ENCODE data around the gene BAG5. TPM values are rescaled to one million over a fixed set of nuclear protein-coding genes. Genes with fewer than 3 reads are reported as not detected.
A peak's percentile ranks its signal among the peaks of the same experiment; 100 is the strongest.

The BAG5 gene
- total and polyA plus RNA-seq, 2 of the 8 experiments (the other 6 are each of a cell fraction or from before 2014, with no cell fraction given), result 7.4 to 29.5 TPM

DNA sequence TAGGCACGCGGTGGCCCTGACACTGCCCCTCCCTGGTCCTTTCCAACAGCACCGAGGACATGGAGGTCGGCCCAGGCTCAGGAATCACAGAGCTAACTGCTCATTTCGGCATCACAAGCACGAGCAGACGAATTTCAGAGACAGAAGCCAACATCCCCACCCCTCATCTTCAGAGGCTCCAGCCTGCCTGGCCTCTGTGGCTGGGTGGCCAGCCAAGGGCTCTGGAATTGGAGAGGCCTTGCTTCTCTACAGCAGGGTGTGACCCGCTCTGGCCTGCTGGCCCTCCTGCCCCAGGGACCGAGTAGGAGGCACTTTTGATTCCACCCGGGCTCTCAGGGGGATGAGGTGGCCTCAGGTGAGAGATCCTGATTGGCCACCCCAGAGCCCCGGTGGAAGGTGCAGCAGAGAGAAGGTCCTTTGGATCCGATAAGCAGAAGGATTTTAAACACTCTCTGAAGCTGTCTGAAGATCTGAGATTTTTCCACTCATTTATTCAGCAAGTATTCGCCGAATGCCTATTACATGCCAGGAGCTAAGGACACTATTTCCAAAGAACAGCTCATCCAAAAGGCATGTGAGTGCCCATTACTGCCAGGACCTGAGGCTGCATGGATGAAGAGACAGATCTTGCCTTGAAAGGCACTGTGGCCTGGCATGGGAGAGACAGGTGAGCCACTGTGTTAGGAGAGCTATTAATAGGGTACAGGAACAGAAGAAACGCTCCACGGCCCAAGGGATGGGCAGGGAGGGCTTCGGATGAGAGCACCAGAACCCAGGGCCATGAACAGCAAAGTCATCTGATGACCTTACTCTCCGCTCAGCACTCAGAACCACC is 10.2 kb downstream of the BAG5 start:
- POLR2A ChIA-PET (ENCODE audit: partially characterized antibody), result interaction anchor here (0.6 to 29.8 kb wide), 7 partner anchors 10 to 160 kb away, joined by 3 to 844 read pairs (median 5); partner anchors contain the start of genes BAG5, CKB and COA8
- H3K4me2 ChIP-seq (ENCODE audit: insufficient read depth in 1 of 2, low read depth in 2 of 2, low read length in 2 of 2), result no peak overlapping the region
- no peak overlapping the region for H4K5ac ChIP-seq (ENCODE audit: insufficient read length, low read depth, low read length)
- TF ChIP-seq SRF (IDR thresholded peaks at IDR 0.05; ENCODE audit: low read depth, low read length) (no peak), JUN (IDR thresholded peaks at IDR 0.05; ENCODE audit: low read depth, low read length) (no peak), MAFK (IDR thresholded peaks at IDR 0.05; ENCODE audit: low read depth, low read length) (no peak), GTF2F1 (IDR thresholded peaks at IDR 0.05; ENCODE audit: borderline replicate concordance, low read depth, low read length) (no peak), CBX5 (IDR thresholded peaks at IDR 0.05; ENCODE audit: low read depth, low read length) (no peak), TAF1 (IDR thresholded peaks at IDR 0.05; ENCODE audit: low read depth, low read length) (no peak), RBBP5 (IDR thresholded peaks at IDR 0.05; ENCODE audit: borderline replicate concordance, low read depth, low read length) (no peak), POLR2A (IDR thresholded peaks at IDR 0.05; ENCODE audit: control extremely low read depth in 1 of 2, low read depth in 2 of 2, low read length in 2 of 2) (no peak), HDAC2 (IDR thresholded peaks at IDR 0.05; ENCODE audit: borderline replicate concordance in 1 of 2, low read depth in 2 of 2, low read length in 2 of 2) (no peak), BCL11A (IDR thresholded peaks at IDR 0.05; ENCODE audit: low read depth in 2 of 2, low read length in 2 of 2) (no peak), POLR2AphosphoS5 (IDR thresholded peaks at IDR 0.05; ENCODE audit: low read depth, low read length) (no peak)

More for the DNA sequence above, 10.2 kb downstream of the BAG5 start:
- Histone ChIP-seq H2AK5ac (ENCODE audit: low read depth, low read length) (no peak overlapping the region), H3K56ac (replicated peaks; ENCODE audit: insufficient read length, low read depth, low read length) (no peak overlapping the region), H2AFZ (ENCODE audit: low read length) (no peak overlapping the region), H3K79me1 (ENCODE audit: low read depth, low read length) (0 out of 2 replicates have a peak, but pooled peaks cover 1% of the 10 kb centered on the region), H2BK12ac (ENCODE audit: low read depth, low read length) (peak overlapping the region; percentile 50; the same call in 1 of the 2 replicates), H3K4me3 (ENCODE audit: extremely low read depth in 1 of 4, insufficient read depth in 2 of 4, low read depth in 3 of 4, low read length in 4 of 4) (no peak overlapping the region), H3K36me3 (ENCODE audit: control insufficient read depth in 2 of 4, insufficient read depth in 4 of 4, low read length in 3 of 4) (no peaks in the 10 kb centered on the region), H4K91ac (replicated peaks; ENCODE audit: insufficient read length, low read length) (no peak overlapping the region), H3K27me3 (replicated peaks in 1 of 4; ENCODE audit: control insufficient read depth in 3 of 4, extremely low read depth in 1 of 4, insufficient read depth in 3 of 4, low read length in 3 of 4) (no peaks in the 10 kb centered on the region), H3K23ac (ENCODE audit: insufficient read length) (no peak overlapping the region), H3K9me3 (ENCODE audit: insufficient read depth in 2 of 2, low read depth in 1 of 2, low read length in 1 of 2) (no peaks in the 10 kb centered on the region), H3K23me2 (ENCODE audit: low read depth, low read length) (no peaks in the 10 kb centered on the region), H3K14ac (ENCODE audit: insufficient read length) (no peak overlapping the region), H3K18ac (ENCODE audit: extremely low read depth, low read length) (no peak overlapping the region), H3K79me2 (ENCODE audit: control insufficient read depth in 1 of 2, insufficient read depth in 2 of 2, low read length in 2 of 2) (peaks cover 0 to 6% of the 10 kb centered on the region in 2 experiments; a peak in 2 of 4 replicates), H2BK5ac (ENCODE audit: low read depth, low read length) (peak overlapping the region; percentile 66), H4K8ac (ENCODE audit: extremely low read depth, insufficient read depth, low read length) (peak overlapping the region; percentile 54; the same call in 1 of the 2 replicates), H3K4me1 (replicated peaks in 1 of 4; ENCODE audit: control insufficient read depth in 3 of 4, insufficient read depth in 4 of 4, low read length in 3 of 4) (no peaks in the 10 kb centered on the region), H3K4ac (replicated peaks; ENCODE audit: insufficient read length, low read depth, low read length) (no peak overlapping the region), H2BK20ac (ENCODE audit: low read length) (no peak overlapping the region), H3K27ac (ENCODE audit: low read depth, low read length) (no peak overlapping the region), H2BK15ac (ENCODE audit: low read length) (no peak overlapping the region), H3K9ac (replicated peaks in 1 of 4; ENCODE audit: extremely low read depth in 1 of 4, low read depth in 3 of 4, low read length in 3 of 4) (no peak overlapping the region), H4K20me1 (replicated peaks in 1 of 2; ENCODE audit: control insufficient read depth in 1 of 2, insufficient read depth in 2 of 2, low read length in 2 of 2) (peaks cover 0 to 3% of the 10 kb centered on the region in 2 experiments), H2BK120ac (replicated peaks; ENCODE audit: low read depth, low read length) (no peak overlapping the region)
- WGBS, 2 experiments (ENCODE audit: extremely low coverage in 1 of 2, insufficient coverage in 1 of 2, insufficient read length in 1 of 2, insufficient replicate concordance in 2 of 2, low coverage in 1 of 2, low lambda C conversion rate in 2 of 2, missing lambda C conversion rate in 1 of 2), result 91% methylated on average over 18 of the region's 18 CpGs; no CpG with 5 or more reads in 1 of the 2 experiments
- no peak for FAIRE-seq
- no peak for DNase-seq (ENCODE audit: low read depth in 1 of 2, low spot score in 2 of 2)
- CTCF ChIA-PET (ENCODE audit: partially characterized antibody), result interaction anchor here (0.9 to 28.8 kb wide), 6 partner anchors 9 to 43 kb away, joined by 4 to 921 read pairs (median 6); partner anchors contain the start of genes CKB and TRMT61A

Data from H1 (cell line).